GM21367 (cell line): ENCODE data around the gene SH3GL2.

Experiments
- ATAC-seq: cut with Tn5 transposase; IDR thresholded peaks from one replicate; pipeline ENCODE4 v1.9.1; 2021; ENCODE audit not compliant: unreplicated experiment

Gene SH3GL2

DNA sequence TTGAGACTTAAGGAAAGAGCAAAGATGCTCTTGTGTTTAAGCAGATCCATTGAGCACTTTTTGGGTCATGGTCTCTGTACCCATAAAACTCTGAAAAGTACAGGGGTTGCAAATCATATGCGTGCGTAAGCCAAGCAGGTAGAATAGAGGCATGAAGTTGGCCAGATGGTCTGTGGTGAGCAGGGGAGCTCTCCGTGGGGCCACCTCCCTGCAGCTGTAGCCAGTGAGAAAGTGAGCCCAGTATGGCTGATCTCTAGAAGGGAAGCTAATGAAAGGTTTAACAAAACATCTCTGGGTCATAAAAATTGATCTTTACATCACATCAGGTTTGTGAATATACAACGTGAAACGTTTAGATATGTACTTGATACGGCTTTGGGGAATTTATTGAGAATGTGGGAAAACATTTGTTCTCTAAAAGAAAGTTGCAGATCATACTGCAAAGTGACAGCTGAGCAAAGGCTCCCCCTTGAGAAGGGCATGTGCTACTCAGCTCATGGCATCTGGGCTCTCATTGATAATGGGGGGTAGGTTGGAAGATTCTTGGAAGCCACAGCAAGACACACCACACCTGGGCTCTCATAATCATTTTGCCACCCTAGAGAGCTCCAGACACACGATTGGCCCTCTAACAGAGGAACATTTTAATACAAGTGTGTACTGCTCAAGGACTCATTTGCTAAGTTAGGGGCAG, 30.6 kb downstream of the SH3GL2 start:
- ATAC-seq, result no peak

DNA sequence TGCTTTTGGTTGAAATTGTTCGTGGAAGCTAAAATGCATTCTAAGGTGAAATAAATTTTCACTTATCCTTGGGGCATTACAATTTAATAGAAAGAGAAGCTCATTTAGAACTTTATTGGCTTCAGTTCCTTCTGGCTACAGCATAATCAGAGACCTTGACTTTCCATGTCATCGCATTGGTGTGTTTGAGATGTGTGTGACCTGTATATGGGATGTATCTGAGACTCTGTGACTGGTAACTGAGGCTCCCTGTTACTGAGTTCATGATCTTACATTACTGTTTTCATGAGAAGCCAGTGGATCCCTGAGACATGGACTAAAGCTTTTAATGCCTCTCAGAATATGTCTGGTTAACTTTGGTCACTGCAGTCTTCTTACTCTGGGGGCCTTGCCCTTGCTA, 32.5 kb downstream of the SH3GL2 start:
- no peak for ATAC-seq

DNA sequence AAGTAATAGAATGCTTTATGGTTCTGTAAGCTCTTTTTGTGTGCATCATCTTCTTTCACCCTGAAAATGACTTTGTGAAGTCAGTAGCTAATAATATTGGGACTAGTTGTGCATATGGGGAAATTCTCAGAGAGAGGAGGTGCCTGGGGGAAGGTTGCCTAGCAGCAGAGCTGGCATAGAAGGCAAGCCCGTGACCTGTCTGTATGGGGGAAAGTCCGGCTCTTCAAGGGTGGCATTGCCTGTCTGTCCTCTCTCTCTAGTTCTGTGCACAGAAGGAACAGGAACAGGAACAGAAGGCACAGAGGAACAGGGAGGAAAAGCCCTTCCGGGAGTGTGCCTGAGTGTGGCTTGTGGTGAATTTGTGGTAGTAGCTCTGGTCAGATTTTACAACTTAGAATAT, 33.1 kb downstream of the SH3GL2 start:
- no peak for ATAC-seq

DNA sequence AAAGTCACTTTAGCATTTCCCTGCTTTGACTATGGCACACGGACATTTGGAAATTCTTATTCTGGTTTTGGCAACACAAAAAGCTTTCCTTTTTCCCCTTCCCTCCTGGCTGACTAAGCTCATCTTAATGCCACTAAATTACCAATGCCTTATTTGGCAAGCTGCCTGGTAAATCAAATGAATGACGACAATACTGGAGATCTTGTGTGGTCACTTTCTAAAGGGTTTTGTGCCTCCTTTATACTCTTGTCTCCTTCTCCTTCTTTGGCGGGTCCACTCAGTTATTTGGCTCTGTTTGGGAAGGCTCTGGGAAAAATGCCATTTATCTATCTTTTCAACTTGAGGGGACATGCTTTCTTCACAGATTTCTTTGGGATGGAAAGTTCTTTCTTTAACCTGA, 34.9 kb downstream of the SH3GL2 start:
- ATAC-seq, result no peak

DNA sequence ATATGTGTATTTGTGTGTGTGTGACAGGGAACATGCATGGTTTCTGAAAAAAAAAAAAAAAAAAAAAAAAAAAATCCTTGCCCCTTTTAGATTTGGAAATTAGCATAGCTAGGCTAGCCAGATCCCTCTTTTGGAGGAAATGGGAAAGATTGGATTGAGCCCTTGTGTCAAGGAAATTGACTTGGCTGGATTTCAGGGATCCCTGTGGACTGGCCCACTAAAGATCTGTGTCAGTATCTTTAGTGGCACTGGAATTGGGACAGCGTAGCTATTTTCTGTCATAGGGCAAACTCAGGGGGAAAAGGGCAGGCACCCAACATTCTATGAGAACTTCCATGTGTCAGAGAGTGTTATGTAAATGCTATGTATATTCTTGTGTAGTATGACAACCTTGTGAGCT, 35.4 kb downstream of the SH3GL2 start:
- no peak for ATAC-seq

DNA sequence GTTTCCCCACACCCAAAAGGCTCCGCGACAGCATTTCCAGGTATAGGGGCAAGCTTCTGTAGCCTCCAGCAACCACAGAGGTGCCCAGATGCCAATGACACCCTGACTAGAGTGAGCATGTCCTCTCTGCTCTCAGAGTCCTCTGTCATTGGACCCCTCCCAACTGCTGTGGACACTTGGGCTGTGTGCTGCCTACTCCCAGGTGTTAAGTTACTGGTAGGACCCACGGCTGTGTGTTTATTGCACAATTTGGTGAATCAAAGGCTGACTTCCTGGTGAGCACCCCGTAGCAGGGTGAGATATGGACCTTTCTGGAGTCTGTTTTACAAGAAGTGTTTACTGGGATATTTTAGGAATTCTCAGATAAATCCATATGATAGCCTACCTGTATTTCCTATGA, 36.0 kb downstream of the SH3GL2 start:
- ATAC-seq, result no peak

DNA sequence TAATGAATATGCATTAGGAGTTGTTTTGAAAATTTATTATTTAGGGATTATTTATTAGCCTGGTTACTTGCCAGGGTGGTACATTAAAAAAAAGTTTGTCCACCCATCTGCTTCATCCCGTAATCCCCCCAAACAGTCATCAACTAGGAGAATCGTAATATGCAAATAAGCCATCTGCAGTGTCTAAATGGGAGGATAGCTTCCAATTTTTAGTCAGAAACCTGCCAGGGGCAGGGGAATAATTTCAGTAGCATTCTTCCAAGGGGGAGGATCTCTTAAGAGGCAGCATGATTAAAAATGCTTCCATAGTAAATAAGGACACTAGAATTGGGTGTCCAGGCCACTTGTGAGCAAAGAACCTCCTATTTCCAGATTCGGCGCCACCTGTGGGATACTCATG, 43.3 kb downstream of the SH3GL2 start:
- no peak for ATAC-seq

DNA sequence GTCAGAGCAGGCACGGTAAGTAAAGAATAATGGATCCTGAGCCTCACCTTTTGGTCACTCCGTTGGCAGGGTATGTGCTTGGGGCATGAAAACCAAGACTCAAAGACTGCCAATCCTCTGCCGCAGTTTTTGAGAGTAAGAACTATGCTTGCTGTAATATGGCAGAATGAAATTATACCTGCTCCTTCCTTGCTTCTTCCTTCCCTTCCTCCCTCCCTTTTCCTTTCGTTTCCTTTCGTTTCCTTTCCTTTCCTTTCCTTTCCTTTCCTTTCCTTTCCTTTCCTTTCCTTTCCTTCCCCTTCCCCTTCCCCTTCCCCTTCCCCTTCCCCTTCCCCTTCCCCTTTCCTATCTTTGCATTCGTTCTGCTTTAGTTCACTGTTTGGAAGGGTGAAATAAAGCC, 43.9 kb downstream of the SH3GL2 start:
- no peak for ATAC-seq

DNA sequence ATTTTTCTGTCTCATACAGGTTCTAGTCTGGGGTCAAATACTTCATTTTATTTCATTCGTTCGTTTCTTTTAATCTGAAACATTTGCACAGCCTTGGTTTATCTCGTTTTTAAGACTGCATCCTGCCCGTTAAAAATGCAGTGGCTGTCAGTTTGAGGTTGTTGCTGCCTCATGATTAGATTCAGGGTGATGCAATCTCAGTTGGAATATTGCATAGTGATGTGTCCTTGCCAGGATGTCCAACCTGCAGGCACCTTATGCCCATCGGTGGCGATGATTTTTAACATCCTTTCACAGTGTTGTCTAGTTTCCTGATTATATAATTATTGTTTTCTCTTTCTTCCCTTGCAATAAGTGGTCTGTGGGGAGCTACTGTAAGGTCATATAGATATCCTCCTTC, 45.1 kb downstream of the SH3GL2 start:
- ATAC-seq, result no peak

DNA sequence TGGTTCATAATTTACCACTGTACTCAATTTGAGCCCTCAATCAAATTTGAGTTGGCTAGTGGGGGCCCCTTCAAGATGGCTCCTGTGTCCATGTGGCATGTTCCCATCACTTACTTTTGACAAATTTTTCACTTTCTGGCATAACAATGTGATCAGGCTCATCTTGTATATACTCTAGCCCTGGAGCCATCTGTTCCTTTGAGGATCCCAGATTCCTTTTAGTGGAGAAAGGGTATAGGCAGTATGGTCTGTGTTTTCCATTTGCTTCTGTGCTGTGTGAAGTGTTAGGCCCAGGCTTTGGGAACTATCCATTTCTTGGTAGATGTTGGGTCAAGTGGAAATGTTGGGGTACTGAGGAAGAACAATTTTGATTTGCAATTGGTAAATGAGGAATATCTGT, 45.7 kb downstream of the SH3GL2 start:
- no peak for ATAC-seq

DNA sequence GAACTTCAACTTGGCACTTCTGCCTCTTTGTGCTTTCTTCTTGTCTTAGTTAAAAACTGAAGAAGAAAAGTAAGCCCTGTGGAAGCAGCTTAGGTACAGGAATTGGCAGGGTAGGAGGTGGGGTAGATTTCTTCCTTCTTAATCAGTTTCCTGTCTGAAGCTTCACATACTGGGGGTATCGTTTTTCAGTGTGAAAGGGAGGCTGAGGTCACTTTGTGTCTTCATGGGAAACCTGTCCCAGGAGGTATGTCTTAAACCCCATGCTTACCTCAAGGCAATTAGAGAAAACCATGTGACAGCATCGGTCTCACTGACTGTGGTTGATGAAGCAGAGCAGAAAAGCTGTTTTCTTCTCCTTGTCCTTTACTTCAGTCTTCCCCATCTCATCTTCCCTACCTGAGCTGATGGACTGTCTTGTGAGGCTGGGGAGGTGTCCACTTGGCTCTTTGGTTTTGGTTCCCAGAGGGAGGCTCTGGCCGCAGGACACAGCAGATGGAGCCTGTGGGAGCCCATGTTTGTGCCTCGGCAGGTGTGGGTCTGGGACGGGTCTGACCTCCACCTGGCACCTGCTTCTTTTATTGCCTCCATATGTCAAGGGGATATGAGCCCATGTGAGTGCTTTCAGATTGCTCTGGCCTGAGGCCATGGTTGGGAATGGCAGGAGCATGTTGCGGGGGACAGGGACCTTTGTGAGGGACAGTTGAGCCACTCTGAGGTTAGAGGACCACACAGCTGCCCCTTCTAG, 47.0 kb downstream of the SH3GL2 start:
- no peak for ATAC-seq

DNA sequence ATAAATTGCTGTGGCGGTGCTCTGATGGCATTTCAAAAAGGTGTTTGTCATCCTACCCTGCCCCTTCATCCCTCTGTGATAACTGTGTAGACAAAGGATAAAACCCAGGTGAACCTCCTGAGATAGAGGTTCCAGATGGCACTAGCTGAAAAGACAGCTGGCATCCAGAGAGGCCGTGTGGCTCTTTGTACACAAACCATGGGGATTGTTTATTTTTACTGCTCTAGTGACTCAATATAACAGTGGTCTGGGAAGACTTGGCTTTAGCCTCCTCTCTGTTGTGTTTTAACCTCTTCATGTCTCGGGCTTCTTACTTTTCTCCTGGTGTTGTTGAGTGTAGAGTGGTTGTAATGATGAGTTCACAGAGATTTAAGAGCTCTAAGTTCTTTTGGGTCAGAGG, 48.8 kb downstream of the SH3GL2 start:
- no peak for ATAC-seq

DNA sequence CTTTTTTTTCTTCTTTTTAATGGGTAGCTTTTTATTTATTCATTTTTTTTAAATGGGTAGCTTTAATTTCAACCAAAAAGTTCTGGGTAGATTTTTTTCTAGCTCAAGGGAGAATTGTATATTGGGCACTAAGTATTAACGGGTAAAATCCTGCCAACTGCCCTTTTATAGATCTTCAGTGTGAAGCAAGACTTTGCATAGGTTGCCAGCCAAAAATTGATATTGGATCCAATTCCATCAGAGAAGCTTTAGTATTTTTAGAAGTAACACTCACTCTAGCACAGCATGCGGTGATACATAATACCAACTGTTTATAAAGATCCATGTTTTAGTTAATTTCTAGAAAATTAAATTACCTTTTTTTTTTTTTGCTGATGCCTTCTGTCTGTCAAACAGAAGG, 49.8 kb downstream of the SH3GL2 start:
- ATAC-seq, result no peak

DNA sequence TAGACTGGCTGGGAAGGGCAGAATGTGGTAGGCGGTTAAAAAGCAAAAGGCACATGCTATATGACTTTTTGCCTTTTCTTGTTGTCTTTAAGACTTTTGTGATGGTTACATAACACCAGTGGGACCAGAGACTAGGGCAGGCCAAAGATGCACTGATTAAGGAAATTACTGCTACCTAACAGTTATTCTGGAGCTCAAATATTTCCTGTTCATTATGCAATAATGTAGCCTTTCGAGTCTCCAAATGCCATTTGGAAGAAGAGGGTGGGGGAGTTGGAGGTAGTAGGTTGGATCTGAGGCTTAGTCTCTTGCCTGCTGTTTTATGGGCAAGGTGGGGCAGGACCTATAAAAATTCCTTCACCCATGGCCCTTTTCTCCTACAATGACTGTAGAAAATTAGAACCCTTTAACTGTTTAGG, 51.7 kb downstream of the SH3GL2 start:
- no peak for ATAC-seq

DNA sequence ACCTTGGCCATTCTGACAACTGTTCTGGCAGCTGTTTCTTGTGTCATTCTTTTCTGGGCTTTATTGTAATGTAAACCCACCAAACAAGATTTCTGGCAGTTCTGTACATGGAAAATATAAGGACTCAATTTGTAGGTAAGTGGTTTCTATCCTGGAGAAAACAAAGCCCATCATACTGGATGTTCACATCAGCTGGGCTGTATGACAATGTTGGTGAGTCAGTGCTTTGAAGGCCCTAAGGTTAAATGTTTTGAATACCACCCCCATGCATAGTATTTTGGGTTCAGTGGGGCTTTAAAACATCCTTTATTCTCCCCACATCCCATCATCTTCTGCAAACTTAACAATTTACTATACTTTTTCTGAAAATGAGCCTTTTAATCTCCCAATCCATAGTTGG, 52.5 kb downstream of the SH3GL2 start:
- no peak for ATAC-seq

DNA sequence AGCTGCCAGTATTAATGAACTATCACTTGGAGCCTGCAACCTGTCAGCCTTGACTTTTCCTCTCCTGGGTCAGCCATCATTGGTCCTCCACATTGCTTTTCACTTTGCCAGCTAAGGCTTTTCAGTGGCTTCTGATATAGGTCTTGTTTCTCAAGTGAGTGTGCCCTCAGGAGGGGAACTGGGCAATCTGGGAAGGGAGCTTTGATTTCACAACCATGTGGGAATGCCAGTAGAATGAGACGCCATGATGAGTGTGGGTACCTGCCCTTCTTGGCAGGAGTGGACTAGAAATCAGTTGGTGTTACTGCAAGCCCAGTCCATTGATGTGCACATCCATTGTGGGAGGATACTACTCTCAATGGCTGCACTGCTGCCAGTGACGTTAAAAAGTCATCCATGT, 54.1 kb downstream of the SH3GL2 start:
- ATAC-seq, result no peak

DNA sequence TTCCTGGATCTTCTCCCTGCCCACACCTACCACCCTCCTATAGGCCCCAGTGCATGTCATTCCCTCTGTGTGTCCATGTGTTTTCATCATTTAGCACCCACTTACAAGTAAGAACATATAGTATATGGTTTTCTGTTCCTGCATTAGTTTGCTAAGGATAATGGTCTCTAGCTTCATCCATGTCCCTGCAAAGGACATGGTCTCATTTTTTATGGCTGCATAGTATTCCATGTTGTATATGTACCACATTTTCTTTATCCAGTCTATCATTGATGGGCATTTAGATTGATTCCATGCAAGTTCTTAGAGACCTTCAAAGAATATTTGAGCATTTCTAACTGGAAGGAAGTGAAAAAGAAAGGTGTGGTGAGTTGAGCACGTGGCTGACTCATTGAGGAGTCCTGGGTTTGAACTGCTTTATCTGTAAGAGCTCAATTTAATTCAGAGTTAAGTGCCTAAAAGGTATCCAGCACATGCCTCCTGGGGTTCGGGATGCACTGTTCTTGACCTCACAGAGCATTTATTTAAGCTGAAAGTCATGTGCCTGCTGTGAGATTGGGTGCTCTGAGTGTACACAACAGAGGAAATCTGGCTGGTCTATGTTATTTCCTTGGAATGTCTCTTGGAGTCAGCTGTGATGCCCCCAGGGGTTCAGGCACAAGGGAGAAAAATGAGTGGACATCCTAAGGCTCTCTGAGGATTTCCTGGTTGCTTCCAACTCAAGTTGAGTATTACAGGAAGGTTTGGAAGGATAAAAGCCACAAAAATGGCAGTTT, 56.4 kb downstream of the SH3GL2 start:
- ATAC-seq, result no peak

DNA sequence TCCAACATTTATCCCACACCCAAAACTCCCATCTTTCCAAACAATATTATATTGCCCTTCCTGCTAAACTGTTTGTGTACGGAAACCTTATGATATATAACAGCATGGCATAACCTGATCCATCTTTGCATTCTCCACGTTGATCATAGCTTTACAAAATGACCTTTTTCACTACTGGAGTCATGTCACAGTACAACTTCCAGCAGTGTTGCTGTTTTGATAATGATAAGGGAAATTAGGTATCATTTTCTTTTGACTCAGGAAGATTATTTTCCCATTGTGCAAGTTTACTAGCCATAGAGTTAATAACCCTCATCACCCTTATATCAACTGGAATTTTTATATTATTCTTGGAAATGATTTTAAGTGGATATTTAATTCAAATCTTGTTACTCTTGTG, 57.5 kb downstream of the SH3GL2 start:
- ATAC-seq, result no peak

DNA sequence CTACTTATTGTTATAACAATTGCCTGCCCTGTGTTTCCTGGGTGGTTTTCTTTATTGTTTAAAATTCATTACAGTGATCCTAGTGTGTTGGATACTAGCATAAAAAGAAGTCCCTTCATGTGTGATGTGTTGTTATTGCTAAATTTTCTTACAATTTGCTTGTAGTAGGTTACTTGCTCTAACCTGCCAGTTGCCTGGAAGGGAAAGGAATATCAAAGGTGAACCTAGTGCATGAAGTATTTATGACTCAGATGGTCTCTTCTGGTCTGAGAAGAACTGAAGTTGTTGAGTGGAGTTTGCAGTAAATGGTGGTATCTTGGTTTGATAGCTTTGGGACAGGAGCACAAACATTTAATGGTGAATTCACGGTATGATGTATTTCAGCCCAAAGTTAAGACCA, 58.0 kb downstream of the SH3GL2 start:
- no peak for ATAC-seq

DNA sequence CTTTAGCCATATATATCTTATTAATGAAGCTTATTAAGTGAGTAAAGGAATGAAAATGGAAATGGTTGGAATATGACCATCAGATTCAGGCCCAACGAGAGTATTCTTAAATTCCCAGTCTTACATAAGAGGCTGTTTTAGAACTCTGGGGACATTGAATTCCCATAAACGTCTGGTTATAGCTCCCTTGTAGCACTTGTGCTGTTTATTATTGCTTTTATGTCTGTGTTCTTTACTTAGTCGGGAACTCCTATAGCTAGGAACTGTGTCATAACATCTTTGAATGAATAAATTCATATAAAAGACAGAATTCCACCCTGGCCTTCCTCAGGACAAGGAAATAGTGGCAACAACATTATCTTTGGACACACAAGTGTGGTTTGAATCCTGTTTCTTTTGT, 58.4 kb downstream of the SH3GL2 start:
- ATAC-seq, result no peak

DNA sequence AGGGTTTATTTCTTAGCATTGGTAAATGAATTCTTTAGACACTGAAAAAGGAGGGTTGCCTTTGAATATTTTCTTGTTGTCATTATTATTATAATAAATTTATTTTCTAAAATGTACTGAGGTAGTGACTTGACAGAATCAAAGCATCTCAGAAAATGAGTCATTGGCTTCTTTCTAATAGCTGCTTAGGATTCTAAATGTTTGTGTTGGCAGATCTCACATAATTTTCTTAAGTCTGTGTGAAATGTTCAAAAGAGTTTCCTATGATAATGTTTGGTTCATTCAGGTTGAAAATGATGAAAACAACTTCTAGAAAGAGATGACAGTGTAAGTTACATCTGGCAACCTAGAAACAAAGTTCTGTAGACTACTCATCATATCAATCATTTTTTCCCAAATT, 69.7 kb downstream of the SH3GL2 start:
- ATAC-seq, result no peak

DNA sequence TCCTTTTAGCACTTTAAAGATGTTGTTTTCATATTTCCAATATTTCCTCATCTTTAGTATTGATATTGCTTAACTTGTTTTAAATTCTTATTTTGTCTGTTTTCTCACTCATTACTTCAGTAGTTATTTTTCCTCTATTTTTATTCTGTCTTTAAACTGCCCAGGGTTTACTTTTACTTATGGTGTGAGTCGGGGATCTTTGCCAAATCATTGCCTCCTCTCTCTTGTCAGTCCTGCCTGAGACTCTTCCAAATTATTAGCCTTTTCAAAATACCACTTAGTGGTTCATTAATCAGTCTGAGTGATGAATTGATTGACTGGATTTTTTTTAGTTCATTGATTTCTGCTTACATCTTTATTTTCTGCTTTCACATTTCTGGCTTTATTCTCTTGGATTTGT, 72.9 kb downstream of the SH3GL2 start:
- no peak for ATAC-seq
